ENCODE results near the gene COPG1. TPM values are rescaled to one million over a fixed set of nuclear protein-coding genes. Genes with fewer than 3 reads are reported as not detected.

COPG1 gene
- total and polyA plus RNA-seq, 2 of the 13 experiments (the other 11 are each of a cell fraction or from before 2014, with no cell fraction given): 98.6 to 166 TPM

DNA sequence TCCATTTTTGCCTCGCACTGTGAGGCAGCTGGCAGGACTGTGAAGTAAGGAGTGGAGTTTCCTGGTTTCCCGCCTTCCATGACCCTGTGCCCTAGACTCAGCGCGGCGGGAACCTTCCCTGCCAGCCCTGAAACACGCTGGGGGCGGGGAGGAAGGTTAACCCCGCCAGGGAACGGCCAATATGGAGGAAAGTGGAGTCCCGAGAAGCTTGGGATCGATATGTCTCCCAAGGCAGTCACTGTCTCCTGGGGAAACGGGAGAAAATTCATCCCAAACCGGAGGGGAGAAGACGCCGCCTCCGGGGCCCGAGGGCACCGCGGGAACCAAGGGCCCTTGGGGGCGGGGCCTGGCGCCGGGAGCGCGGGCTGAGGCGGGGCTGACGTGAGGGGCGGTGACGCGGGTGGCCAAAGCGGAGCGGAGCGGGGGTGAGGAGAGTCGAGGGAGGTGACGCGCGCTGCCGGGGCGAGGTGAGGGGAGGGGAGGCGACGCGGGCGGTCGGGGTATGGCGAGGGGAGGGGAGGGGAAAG lies 29.1 kb downstream of the COPG1 start, which contains the start of gene HMCES (continued):
- no peak for TF ChIP-seq REST (IDR thresholded peaks at IDR 0.05; ENCODE audit: borderline replicate concordance in 1 of 2, low read depth in 1 of 2, low read length in 2 of 2)
- TF ChIP-seq, protein P1, sequence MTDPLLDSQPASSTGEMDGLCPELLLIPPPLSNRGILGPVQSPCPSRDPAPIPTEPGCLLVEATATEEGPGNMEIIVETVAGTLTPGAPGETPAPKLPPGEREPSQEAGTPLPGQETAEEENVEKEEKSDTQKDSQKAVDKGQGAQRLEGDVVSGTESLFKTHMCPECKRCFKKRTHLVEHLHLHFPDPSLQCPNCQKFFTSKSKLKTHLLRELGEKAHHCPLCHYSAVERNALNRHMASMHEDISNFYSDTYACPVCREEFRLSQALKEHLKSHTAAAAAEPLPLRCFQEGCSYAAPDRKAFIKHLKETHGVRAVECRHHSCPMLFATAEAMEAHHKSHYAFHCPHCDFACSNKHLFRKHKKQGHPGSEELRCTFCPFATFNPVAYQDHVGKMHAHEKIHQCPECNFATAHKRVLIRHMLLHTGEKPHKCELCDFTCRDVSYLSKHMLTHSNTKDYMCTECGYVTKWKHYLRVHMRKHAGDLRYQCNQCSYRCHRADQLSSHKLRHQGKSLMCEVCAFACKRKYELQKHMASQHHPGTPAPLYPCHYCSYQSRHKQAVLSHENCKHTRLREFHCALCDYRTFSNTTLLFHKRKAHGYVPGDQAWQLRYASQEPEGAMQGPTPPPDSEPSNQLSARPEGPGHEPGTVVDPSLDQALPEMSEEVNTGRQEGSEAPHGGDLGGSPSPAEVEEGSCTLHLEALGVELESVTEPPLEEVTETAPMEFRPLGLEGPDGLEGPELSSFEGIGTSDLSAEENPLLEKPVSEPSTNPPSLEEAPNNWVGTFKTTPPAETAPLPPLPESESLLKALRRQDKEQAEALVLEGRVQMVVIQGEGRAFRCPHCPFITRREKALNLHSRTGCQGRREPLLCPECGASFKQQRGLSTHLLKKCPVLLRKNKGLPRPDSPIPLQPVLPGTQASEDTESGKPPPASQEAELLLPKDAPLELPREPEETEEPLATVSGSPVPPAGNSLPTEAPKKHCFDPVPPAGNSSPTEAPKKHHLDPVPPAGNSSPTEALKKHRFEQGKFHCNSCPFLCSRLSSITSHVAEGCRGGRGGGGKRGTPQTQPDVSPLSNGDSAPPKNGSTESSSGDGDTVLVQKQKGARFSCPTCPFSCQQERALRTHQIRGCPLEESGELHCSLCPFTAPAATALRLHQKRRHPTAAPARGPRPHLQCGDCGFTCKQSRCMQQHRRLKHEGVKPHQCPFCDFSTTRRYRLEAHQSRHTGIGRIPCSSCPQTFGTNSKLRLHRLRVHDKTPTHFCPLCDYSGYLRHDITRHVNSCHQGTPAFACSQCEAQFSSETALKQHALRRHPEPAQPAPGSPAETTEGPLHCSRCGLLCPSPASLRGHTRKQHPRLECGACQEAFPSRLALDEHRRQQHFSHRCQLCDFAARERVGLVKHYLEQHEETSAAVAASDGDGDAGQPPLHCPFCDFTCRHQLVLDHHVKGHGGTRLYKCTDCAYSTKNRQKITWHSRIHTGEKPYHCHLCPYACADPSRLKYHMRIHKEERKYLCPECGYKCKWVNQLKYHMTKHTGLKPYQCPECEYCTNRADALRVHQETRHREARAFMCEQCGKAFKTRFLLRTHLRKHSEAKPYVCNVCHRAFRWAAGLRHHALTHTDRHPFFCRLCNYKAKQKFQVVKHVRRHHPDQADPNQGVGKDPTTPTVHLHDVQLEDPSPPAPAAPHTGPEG (CRISPR knock-in tag; IDR thresholded peaks at IDR 0.05): no peak
- no peak for TF ChIP-seq NONO (IDR thresholded peaks at IDR 0.05)
- TF ChIP-seq NONO (CRISPR knock-in tag; conservative IDR thresholded peaks at IDR 0.05): peak; percentile 51; the same call in 1 of the 2 replicates
- TF ChIP-seq, protein P2, sequence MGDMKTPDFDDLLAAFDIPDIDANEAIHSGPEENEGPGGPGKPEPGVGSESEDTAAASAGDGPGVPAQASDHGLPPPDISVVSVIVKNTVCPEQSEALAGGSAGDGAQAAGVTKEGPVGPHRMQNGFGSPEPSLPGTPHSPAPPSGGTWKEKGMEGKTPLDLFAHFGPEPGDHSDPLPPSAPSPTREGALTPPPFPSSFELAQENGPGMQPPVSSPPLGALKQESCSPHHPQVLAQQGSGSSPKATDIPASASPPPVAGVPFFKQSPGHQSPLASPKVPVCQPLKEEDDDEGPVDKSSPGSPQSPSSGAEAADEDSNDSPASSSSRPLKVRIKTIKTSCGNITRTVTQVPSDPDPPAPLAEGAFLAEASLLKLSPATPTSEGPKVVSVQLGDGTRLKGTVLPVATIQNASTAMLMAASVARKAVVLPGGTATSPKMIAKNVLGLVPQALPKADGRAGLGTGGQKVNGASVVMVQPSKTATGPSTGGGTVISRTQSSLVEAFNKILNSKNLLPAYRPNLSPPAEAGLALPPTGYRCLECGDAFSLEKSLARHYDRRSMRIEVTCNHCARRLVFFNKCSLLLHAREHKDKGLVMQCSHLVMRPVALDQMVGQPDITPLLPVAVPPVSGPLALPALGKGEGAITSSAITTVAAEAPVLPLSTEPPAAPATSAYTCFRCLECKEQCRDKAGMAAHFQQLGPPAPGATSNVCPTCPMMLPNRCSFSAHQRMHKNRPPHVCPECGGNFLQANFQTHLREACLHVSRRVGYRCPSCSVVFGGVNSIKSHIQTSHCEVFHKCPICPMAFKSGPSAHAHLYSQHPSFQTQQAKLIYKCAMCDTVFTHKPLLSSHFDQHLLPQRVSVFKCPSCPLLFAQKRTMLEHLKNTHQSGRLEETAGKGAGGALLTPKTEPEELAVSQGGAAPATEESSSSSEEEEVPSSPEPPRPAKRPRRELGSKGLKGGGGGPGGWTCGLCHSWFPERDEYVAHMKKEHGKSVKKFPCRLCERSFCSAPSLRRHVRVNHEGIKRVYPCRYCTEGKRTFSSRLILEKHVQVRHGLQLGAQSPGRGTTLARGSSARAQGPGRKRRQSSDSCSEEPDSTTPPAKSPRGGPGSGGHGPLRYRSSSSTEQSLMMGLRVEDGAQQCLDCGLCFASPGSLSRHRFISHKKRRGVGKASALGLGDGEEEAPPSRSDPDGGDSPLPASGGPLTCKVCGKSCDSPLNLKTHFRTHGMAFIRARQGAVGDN (CRISPR knock-in tag; IDR thresholded peaks at IDR 0.05): peak; percentile 84; the same call in 1 of the 2 replicates
- no peak for TF ChIP-seq ZBTB10 (CRISPR knock-in tag; IDR thresholded peaks at IDR 0.05; ENCODE audit: borderline replicate concordance)
- TF ChIP-seq ZNF746 (CRISPR knock-in tag; IDR thresholded peaks at IDR 0.05): peak; percentile 82
- 0 out of 4 replicates have a peak, but pooled peaks of 1 of the 2 experiments have one; percentile 17 for TF ChIP-seq KLF16 (CRISPR knock-in tag; IDR thresholded peaks at IDR 0.05)
- TF ChIP-seq, protein P3, sequence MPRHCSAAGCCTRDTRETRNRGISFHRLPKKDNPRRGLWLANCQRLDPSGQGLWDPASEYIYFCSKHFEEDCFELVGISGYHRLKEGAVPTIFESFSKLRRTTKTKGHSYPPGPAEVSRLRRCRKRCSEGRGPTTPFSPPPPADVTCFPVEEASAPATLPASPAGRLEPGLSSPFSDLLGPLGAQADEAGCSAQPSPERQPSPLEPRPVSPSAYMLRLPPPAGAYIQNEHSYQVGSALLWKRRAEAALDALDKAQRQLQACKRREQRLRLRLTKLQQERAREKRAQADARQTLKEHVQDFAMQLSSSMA (CRISPR knock-in tag; IDR thresholded peaks at IDR 0.05): peak; percentile 51; the same call in 1 of the 2 replicates
- no peak for TF ChIP-seq SMAD3 (CRISPR knock-in tag; IDR thresholded peaks at IDR 0.05)
